Fibroblast of lung (primary cell): ENCODE results near the gene ZNF157. TPM values are rescaled to one million over a fixed set of nuclear protein-coding genes. Genes with fewer than 3 reads are reported as not detected.
"Not testable (repeated sequence)": the region's sequence is repeated elsewhere in the genome, so short reads cannot be mapped to it uniquely, and the experiment has no call there.

Source experiments
- DNase-seq, 2 donors: peaks; one replicate each; pipeline versions ENCODE4 v3.0.0 to v3.0.0-alpha.2; 2010; ENCODE audit warnings: low read depth in 2 of 2
- H2AFZ ChIP-seq: 2 replicates; pipeline ENCODE4 v1.5.1; 2012; ENCODE audit warnings: low read length, control low read depth, inconsistent platforms
- H3K27ac ChIP-seq: 2 replicates; pipeline ENCODE4 v1.5.1; 2011; ENCODE audit warnings: low read length, control low read depth; ENCODE audit not compliant: insufficient read depth
- H3K27me3 ChIP-seq: 2 replicates; pipeline ENCODE4 v1.5.1; 2011; ENCODE audit warnings: mild to moderate bottlenecking, low read length; ENCODE audit not compliant: control insufficient read depth, insufficient read depth
- H3K36me3 ChIP-seq: 2 replicates; pipeline ENCODE4 v1.5.1; 2011; ENCODE audit warnings: low read length; ENCODE audit not compliant: control insufficient read depth, insufficient read depth
- H3K4me1 ChIP-seq: 2 replicates; pipeline ENCODE4 v1.5.1; 2011; ENCODE audit warnings: low read length; ENCODE audit not compliant: control insufficient read depth, insufficient read depth; ENCODE audit errors: extremely low read depth
- H3K4me2 ChIP-seq: 2 replicates; pipeline ENCODE4 v1.5.1; 2011; ENCODE audit warnings: low read length, control low read depth; ENCODE audit not compliant: insufficient read depth; ENCODE audit errors: extremely low read depth
- H3K4me3 ChIP-seq, 4 experiments: fragments of 200-600 bp in 1 of 4; sonication (generic) in 1 of 4; replicated peaks in 1 of 4; 2 replicates each; pipeline ENCODE4 v1.5.1; 2011 to 2016; ENCODE audit warnings: low read length in 4 of 4, low read depth in 3 of 4, mild to moderate bottlenecking in 3 of 4, control low read depth in 2 of 4, inconsistent platforms in 1 of 4, mixed read lengths in 1 of 4; ENCODE audit not compliant: insufficient read depth in 1 of 4; ENCODE audit errors: control extremely low read depth in 1 of 4
- H3K79me2 ChIP-seq: 2 replicates; pipeline ENCODE4 v1.5.1; 2012; ENCODE audit warnings: mild to moderate bottlenecking, low read length, inconsistent platforms; ENCODE audit not compliant: control insufficient read depth, insufficient read depth
- H3K9ac ChIP-seq: 2 replicates; pipeline ENCODE4 v1.5.1; 2011; ENCODE audit warnings: mild to moderate bottlenecking, low read length, control low read depth; ENCODE audit not compliant: insufficient read depth
- H3K9me3 ChIP-seq: 2 replicates; pipeline ENCODE4 v1.5.1; 2012; ENCODE audit warnings: low read depth, low read length; ENCODE audit not compliant: control insufficient read depth, insufficient read depth
- H4K20me1 ChIP-seq: 2 replicates; pipeline ENCODE4 v1.5.1; 2011; ENCODE audit warnings: low read length; ENCODE audit not compliant: control insufficient read depth, insufficient read depth; ENCODE audit errors: extremely low read depth
- CTCF ChIP-seq, 2 donors: IDR thresholded peaks in 1 of 2; conservative IDR thresholded peaks in 1 of 2; 1 replicate in 1 of 2; 2 replicates in 1 of 2; pipeline ENCODE4 v1.5.1; 2011 to 2012; ENCODE audit warnings: low read length in 2 of 2, control low read depth in 1 of 2, inconsistent platforms in 1 of 2, low read depth in 1 of 2, mild to moderate bottlenecking in 1 of 2
- EZH2 ChIP-seq: IDR thresholded peaks from 2 replicates; pipeline ENCODE4 v1.5.1; 2012; ENCODE audit warnings: low read length, control low read depth, mild to moderate bottlenecking; ENCODE audit errors: missing control alignments
- polyA plus RNA-seq, 2 donors: library from polyadenylated mRNA; depleted of rRNA in 1 of 2; stranded (reverse) in 1 of 2; unstranded in 1 of 2; fragments of >200 nt; gene quantifications; 2 replicates each; pipeline ENCODE4 v1.2.1, GENCODE V29; 2011 to 2012; ENCODE audit warnings: missing spikeins in 1 of 2
- total RNA-seq: library from RNA; depleted of rRNA; stranded (reverse); fragments of >200 nt; gene quantifications from 2 replicates; pipeline ENCODE4 v1.2.1, GENCODE V29; 2014

The ZNF157 gene
- total and polyA plus RNA-seq, 2 donors (not counting 1 experiment from before 2014, with no cell fraction given): 0.02 to 0.17 TPM

- no peak overlapping the region for H2AFZ ChIP-seq
- no peak for DNase-seq
- H3K27ac ChIP-seq: no peak overlapping the region
- no peaks in the 10 kb centered on the region for H3K27me3 ChIP-seq
- H3K9ac ChIP-seq: no peak overlapping the region
- TF ChIP-seq CTCF (conservative IDR thresholded peaks at IDR 0.05 in 1 of 2, IDR thresholded peaks at IDR 0.05 in 1 of 2; ENCODE audit: low read depth in 1 of 2, low read length in 2 of 2): no peak
- no peak for TF ChIP-seq EZH2
- no peaks in the 10 kb centered on the region for H4K20me1 ChIP-seq
- H3K9me3 ChIP-seq: no peaks in the 10 kb centered on the region
- no peaks in the 10 kb centered on the region for H3K36me3 ChIP-seq
- no peak overlapping the region for H3K4me3 ChIP-seq
- no peaks in the 10 kb centered on the region for H3K4me1 ChIP-seq
- H3K79me2 ChIP-seq: no peaks in the 10 kb centered on the region
- H3K4me2 ChIP-seq: no peak overlapping the region
Measured at GRCh38 chrX:47327902-47328301, 42.5 kb upstream of the ZNF157 start.

GRCh38 chrX:47332729-47333128, 37.6 kb upstream of the ZNF157 start:
- H3K27ac ChIP-seq, H3K4me2 ChIP-seq, H3K27me3 ChIP-seq: not testable (repeated sequence)

GRCh38 chrX:47351706-47352105, 18.7 kb upstream of the ZNF157 start:
- Histone ChIP-seq H3K4me1 (no peaks in the 10 kb centered on the region), H2AFZ (no peak overlapping the region), H3K27me3 (no peaks in the 10 kb centered on the region), H3K36me3 (no peaks in the 10 kb centered on the region), H3K79me2 (no peaks in the 10 kb centered on the region), H3K9ac (no peak overlapping the region), H3K27ac (no peak overlapping the region), H4K20me1 (no peaks in the 10 kb centered on the region), H3K9me3 (no peaks in the 10 kb centered on the region), H3K4me3 (no peak overlapping the region), H3K4me2 (no peak overlapping the region)
- DNase-seq: peak; percentile 9 to 67
- no peak for TF ChIP-seq EZH2
- no peak for TF ChIP-seq CTCF (conservative IDR thresholded peaks at IDR 0.05 in 1 of 2, IDR thresholded peaks at IDR 0.05 in 1 of 2; ENCODE audit: low read depth in 1 of 2, low read length in 2 of 2)

More at GRCh38 chrX:47332729-47333128, 37.6 kb upstream of the ZNF157 start:
- not testable (repeated sequence) for H3K4me1 ChIP-seq, H2AFZ ChIP-seq, H3K9me3 ChIP-seq, H3K4me3 ChIP-seq, H4K20me1 ChIP-seq, DNase-seq, H3K9ac ChIP-seq, H3K36me3 ChIP-seq, H3K79me2 ChIP-seq
